HG03565 (cell line): ENCODE results near the gene TMPRSS6.

ENCODE experiments used
- ATAC-seq: cut with Tn5 transposase; IDR thresholded peaks from one replicate; pipeline ENCODE4 v1.9.1; 2021; ENCODE audit warnings: mild to moderate bottlenecking, moderate library complexity; ENCODE audit not compliant: unreplicated experiment

The TMPRSS6 gene

DNA sequence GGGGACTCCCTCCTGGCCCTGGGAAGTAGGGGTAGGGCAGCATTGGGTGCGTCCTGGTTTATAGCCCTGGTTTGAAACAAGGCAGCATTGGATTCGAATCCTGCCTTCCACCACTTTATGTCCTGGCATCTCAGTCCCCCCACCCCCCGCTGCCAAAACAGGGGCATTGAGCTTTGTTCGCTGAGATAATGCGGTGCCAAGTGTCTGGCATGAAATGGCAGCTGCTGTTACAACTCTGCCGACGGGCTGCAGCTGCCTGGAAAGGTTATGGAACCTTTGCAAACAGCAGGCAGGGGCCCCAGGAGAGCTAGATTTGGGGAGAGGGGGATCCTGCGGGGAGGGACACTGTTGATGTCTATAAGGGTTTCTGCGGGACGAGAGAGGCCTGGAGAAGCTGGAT, 92.2 kb downstream of the TMPRSS6 start:
- no peak for ATAC-seq

DNA sequence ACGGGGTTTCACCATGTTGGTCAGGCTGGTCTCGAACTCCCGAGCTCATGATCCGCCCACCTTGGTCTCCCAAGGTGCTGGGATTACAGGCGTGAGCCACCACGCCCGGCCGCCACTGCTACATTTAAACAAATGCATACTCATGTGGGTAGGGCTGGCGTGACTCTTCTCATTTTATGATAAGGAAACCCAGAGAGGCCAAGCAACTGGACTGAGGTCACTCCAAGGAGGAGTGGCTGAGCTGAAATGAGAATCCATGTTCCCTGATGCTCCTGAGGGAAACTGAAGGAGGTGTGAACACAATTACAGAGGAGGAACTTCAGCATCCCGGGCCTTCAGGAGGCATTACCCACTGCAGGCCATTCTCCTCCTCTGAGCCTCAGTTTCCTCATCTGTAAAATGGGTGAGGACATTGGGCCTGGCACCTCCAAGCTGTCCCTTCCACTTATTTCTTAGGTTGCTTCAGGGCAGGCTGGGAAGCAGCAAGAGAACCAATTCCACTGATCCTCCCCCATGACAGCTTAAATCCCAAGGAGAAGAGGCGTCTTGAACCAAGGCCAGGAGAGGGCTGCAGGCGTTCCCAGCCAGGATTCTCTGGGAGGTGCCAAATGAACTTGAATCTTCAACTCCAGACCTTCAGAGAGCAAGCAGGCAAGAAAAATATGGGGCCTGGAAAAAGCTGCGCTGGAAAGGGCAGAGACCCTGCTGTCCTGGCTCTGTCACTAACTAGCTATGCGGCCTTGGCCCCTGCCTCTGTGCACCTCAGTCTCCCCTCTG, 93.2 kb downstream of the TMPRSS6 start:
- no peak for ATAC-seq

DNA sequence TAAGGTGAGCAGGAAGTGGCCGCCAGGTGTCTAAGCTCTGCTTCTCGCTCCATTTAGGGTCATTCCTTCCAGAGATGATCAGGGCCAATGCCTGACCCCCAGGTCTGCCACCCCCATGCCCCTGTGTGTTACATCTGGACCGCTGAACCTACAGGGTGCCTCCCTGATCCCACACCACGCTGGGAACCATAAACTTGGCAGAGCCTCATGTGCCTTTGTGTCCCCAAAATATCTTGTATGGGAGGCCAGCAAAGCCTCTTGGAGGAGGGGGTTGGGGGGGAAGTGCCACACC, 94.0 kb downstream of the TMPRSS6 start:
- no peak for ATAC-seq
